ENCODE measurements around the gene ADGRA3.

DNA sequence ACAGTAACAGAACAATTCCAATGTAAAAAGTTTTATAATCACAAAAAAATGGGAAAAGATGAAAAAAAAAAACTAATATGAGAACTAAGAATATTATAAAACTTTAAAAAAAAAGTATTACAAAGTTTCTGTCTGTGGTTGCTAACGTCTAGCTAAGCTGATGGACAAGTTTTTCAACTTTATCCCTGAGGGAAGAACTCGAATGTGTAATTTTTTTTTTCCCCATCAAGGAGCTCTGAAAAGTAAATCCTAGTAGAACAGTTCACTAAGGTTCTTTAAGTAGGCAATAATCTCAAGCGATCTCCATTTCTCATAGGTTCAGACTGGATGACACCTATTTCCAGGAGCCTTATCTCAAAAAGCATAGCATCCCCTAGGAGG lies 14.2 kb downstream of the ADGRA3 start:
- TF ChIP-seq, protein P1, sequence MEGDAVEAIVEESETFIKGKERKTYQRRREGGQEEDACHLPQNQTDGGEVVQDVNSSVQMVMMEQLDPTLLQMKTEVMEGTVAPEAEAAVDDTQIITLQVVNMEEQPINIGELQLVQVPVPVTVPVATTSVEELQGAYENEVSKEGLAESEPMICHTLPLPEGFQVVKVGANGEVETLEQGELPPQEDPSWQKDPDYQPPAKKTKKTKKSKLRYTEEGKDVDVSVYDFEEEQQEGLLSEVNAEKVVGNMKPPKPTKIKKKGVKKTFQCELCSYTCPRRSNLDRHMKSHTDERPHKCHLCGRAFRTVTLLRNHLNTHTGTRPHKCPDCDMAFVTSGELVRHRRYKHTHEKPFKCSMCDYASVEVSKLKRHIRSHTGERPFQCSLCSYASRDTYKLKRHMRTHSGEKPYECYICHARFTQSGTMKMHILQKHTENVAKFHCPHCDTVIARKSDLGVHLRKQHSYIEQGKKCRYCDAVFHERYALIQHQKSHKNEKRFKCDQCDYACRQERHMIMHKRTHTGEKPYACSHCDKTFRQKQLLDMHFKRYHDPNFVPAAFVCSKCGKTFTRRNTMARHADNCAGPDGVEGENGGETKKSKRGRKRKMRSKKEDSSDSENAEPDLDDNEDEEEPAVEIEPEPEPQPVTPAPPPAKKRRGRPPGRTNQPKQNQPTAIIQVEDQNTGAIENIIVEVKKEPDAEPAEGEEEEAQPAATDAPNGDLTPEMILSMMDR (conservative IDR thresholded peaks at IDR 0.05; ENCODE audit: low read depth in 2 of 2): no peak
- TF ChIP-seq EZH2 (IDR thresholded peaks at IDR 0.05; ENCODE audit: low read depth, unreplicated experiment): no peak
- TF ChIP-seq, protein P2, sequence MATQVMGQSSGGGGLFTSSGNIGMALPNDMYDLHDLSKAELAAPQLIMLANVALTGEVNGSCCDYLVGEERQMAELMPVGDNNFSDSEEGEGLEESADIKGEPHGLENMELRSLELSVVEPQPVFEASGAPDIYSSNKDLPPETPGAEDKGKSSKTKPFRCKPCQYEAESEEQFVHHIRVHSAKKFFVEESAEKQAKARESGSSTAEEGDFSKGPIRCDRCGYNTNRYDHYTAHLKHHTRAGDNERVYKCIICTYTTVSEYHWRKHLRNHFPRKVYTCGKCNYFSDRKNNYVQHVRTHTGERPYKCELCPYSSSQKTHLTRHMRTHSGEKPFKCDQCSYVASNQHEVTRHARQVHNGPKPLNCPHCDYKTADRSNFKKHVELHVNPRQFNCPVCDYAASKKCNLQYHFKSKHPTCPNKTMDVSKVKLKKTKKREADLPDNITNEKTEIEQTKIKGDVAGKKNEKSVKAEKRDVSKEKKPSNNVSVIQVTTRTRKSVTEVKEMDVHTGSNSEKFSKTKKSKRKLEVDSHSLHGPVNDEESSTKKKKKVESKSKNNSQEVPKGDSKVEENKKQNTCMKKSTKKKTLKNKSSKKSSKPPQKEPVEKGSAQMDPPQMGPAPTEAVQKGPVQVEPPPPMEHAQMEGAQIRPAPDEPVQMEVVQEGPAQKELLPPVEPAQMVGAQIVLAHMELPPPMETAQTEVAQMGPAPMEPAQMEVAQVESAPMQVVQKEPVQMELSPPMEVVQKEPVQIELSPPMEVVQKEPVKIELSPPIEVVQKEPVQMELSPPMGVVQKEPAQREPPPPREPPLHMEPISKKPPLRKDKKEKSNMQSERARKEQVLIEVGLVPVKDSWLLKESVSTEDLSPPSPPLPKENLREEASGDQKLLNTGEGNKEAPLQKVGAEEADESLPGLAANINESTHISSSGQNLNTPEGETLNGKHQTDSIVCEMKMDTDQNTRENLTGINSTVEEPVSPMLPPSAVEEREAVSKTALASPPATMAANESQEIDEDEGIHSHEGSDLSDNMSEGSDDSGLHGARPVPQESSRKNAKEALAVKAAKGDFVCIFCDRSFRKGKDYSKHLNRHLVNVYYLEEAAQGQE (IDR thresholded peaks at IDR 0.05; ENCODE audit: unreplicated experiment): no peak

All from GM23338 (cell line).